ENCODE data around the gene U2AF2. TPM values are rescaled to one million over a fixed set of nuclear protein-coding genes. Genes with fewer than 3 reads are reported as not detected.
A peak's percentile ranks its signal among the peaks of the same experiment; 100 is the strongest.

U2AF2 gene
- total RNA-seq, result 100 to 1,000 TPM; 132 to 292 (median 159) TPM

GRCh38 chr19:55654868-55655647 is at the start of gene U2AF2:
Gene U2AF2 (plus strand): TSS chr19:55655035. CDS start chr19:55655105, 70 bp downstream.
- peak; percentile 94 to 99 (median 98) for DNase-seq
- H3K9me3 ChIP-seq, result no peaks in the 10 kb centered on the region
- no peaks in the 10 kb centered on the region for H3K27me3 ChIP-seq
- H3K4me3 ChIP-seq, result peak within 1 kb of the TSS; percentile 66 to 99 (median 83)
- H3K27ac ChIP-seq, result peak within 1 kb of the TSS; percentile 97 to 100 (median 98)
- peak; percentile 57 to 68 for TF ChIP-seq POLR2A (IDR thresholded peaks at IDR 0.05)
- TF ChIP-seq CTCF (IDR thresholded peaks at IDR 0.05), result peak in 1 of 6 experiments; percentile 3
- H3K36me3 ChIP-seq, result peaks cover 0 to 15% (median 0%) of the 10 kb centered on the region in 3 donors
- H3K4me1 ChIP-seq, result peaks cover 8 to 48% (median 38%) of the 10 kb centered on the region in 4 donors

DNA sequence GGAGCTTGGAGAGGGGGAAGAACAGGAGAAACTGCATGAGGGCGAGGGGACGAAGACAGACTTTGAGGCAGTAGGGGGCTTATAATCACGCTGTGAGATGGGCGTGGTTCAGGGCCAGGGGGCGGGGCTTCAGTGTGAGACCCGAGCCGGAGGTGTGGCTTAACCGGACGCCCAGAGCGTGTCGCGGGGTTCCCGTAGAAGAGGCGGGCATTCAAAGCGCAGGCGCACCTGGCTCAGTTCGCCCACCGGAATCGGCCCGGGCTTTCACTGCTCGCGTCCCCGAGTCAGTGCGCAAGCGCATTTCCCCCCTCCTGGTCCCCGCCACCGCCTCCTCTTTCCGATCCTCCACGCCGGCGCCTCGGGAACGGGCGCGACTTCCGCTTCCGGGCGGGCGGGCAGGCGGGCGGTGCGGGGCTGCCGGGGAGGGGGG is 49.6 kb upstream of the U2AF2 start:
- DNase-seq, result peak; percentile 96 to 99 (median 97)
- Histone ChIP-seq H3K27ac (peak overlapping the region; percentile 90 to 99 (median 96)), H3K4me3 (peak overlapping the region; percentile 68 to 98 (median 92)), H3K27me3 (no peaks in the 10 kb centered on the region), H3K36me3 (peaks cover 0 to 15% (median 0%) of the 10 kb centered on the region in 3 donors), H3K9me3 (no peaks in the 10 kb centered on the region), H3K4me1 (peaks cover 0 to 40% (median 14%) of the 10 kb centered on the region in 4 donors)
- TF ChIP-seq CTCF (IDR thresholded peaks at IDR 0.05) (no peak), POLR2A (IDR thresholded peaks at IDR 0.05) (peak in 1 of 2 donors; percentile 39)

DNA sequence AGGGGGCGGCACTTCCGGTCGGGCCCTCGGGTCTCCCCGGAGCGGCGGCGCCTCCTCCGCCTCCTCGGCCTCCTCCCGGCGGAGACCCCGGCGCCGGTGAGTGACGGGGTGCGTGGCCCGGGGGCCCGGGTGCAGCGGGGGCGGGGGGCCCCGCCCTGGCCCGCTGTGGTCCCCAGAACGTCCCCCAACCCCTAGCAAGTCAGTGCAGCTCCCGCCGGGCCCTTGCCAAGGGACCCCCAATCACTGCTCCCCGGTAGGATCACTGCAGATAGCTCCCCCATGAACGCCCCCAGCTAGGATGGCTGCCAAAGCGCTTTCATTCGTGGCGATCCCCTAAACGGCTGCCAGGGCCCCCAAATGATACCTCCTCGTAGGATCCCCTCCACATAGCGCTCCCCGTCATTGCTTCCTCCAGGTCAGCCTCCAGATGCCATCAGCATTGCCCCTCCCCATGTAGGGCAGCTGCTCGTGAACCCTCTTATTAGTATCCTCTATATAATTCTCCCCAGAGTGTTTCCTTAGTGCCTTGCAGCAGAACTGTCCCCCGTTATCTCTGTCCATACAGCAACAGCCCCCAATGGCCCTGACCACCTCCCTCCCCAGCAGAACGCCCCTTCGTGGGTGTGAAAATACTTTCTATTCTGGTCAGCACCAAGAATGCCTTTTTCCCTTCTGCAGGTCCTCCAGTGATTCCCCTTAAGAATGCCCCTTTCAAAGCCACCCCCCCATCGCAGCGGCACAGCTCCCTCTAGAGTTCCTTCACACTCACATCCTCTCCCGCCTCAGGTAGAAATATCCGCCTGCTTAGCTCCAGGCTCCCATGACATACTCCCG is 49.0 kb upstream of the U2AF2 start, which contains the start of gene ZNF865:
TSS of gene ZNF865 (plus strand) at position 11 of the 834 bp plus-strand sequence. CDS start 7,972 bp downstream, outside the sequence.
- peak within 1 kb of the TSS; percentile 68 to 98 (median 92) for H3K4me3 ChIP-seq
- peaks cover 0 to 19% (median 0%) of the 10 kb centered on the region in 3 donors for H3K36me3 ChIP-seq
- peak in 1 of 2 donors; percentile 15 for TF ChIP-seq POLR2A (IDR thresholded peaks at IDR 0.05)
- TF ChIP-seq CTCF (IDR thresholded peaks at IDR 0.05), result peak; percentile 21 to 80 (median 72)
- H3K27ac ChIP-seq, result peak within 1 kb of the TSS; percentile 90 to 99 (median 96)
- no peaks in the 10 kb centered on the region for H3K27me3 ChIP-seq
- H3K4me1 ChIP-seq, result peaks cover 0 to 38% (median 12%) of the 10 kb centered on the region in 4 donors
- DNase-seq, result peak; percentile 75 to 88 (median 78)
- no peaks in the 10 kb centered on the region for H3K9me3 ChIP-seq

DNA sequence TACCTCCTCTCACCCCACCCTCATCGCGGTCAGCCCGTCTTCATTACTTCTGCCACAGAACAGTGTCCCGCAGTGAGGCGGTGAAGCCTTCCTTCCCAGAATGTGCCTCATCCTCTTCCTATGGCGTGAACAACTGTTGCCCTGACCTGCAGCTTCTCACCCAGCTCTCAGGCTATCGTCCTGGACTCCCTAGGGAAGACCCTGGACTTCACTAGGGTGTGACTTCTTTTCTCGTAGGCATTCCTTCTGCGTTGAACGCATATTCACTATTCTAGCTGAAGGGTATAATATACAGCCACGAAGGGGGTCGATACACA is 48.4 kb upstream of the U2AF2 start:
- peaks cover 0 to 37% (median 9%) of the 10 kb centered on the region in 4 donors for H3K4me1 ChIP-seq
- TF ChIP-seq POLR2A (IDR thresholded peaks at IDR 0.05) (no peak), CTCF (IDR thresholded peaks at IDR 0.05) (no peak)
- DNase-seq, result no peak
- peaks cover 0 to 19% (median 0%) of the 10 kb centered on the region in 3 donors for H3K36me3 ChIP-seq
- no peaks in the 10 kb centered on the region for H3K9me3 ChIP-seq
- H3K4me3 ChIP-seq, result peak overlapping the region; percentile 68 to 98 (median 92)
- H3K27me3 ChIP-seq, result no peaks in the 10 kb centered on the region
- H3K27ac ChIP-seq, result peak overlapping the region; percentile 90 to 99 (median 96)

GRCh38 chr19:55606817-55607216 is 48.0 kb upstream of the U2AF2 start:
- TF ChIP-seq POLR2A (IDR thresholded peaks at IDR 0.05) (no peak), CTCF (IDR thresholded peaks at IDR 0.05) (no peak)
- H3K9me3 ChIP-seq, result no peaks in the 10 kb centered on the region
- DNase-seq, result no peak
- no peaks in the 10 kb centered on the region for H3K27me3 ChIP-seq
- H3K36me3 ChIP-seq, result peaks cover 0 to 19% (median 0%) of the 10 kb centered on the region in 3 donors
- peaks cover 0 to 35% (median 9%) of the 10 kb centered on the region in 4 donors for H3K4me1 ChIP-seq
- H3K4me3 ChIP-seq, result peak overlapping the region in 1 of 4 donors; percentile 98
- peak overlapping the region in 1 of 4 donors; percentile 99 for H3K27ac ChIP-seq

Data from Peyer's patch (tissue), 4 donors.